HepG2 (cell line): ENCODE data around the gene PCSK2. TPM values are rescaled to one million over a fixed set of nuclear protein-coding genes. Genes with fewer than 3 reads are reported as not detected.

ENCODE experiments used
- ATAC-seq: fragments of 200-7000 bp; cut with Tn5 transposase; 3 replicates; pipeline ENCODE4 v1.9.1; 2020; ENCODE audit warnings: mild to moderate bottlenecking, moderate library complexity
- BruUV-seq: library from RNA; stranded (reverse); fragments of 400-500 nt; replicated peaks from 2 replicates; lab custom pipeline; 2021; lab: Mats Ljungman, UMichigan
- CTCF ChIA-PET: fragments of 300-600 bp; formaldehyde crosslinking; extraction: SDS; loops from one replicate; lab custom pipeline; 2021; ENCODE audit warnings: low total read pairs, inconsistent platforms, low intra/inter-chr PET ratio; lab: Yijun Ruan, JAX
- POLR2A ChIA-PET: fragments of 350-600 bp; sonication (Branson Sonifier 250); formaldehyde crosslinking; loops from one replicate; lab custom pipeline; 2020; ENCODE audit warnings: antibody characterized with exemption, inconsistent platforms; lab: Yijun Ruan, JAX
- DNase-seq: peaks from one replicate; pipeline ENCODE4 v3.0.0-alpha.2; 2015; ENCODE audit warnings: low spot score
- FAIRE-seq: peaks from 3 replicates; lab custom pipeline; 2011; peaks lifted over from hg19 to GRCh38; lab: Jason Lieb, UNC
- H2AFZ ChIP-seq: one replicate; pipeline ENCODE4 v1.6.1; 2011; ENCODE audit warnings: low read length, inconsistent platforms
- H3K27ac ChIP-seq: fragments of 300-600 bp; 3 replicates; pipeline ENCODE4 v1.8.0; 2011; ENCODE audit warnings: mixed run types, mild to moderate bottlenecking, mixed read lengths, low read length, inconsistent platforms; ENCODE audit not compliant: insufficient read depth; ENCODE audit errors: extremely low read length
- H3K27me3 ChIP-seq, 2 experiments: fragments of 200-600 bp in 1 of 2; 2 replicates in 1 of 2; 3 replicates in 1 of 2; pipeline versions ENCODE4 v1.6.0 to v1.8.0; 2011; ENCODE audit warnings: low read length in 2 of 2, mild to moderate bottlenecking in 2 of 2, moderate library complexity in 2 of 2, inconsistent platforms in 1 of 2; ENCODE audit not compliant: insufficient read depth in 2 of 2, control insufficient read depth in 1 of 2
- H3K36me3 ChIP-seq, 2 experiments: fragments of 200-600 bp in 1 of 2; replicated peaks in 1 of 2; 2 replicates in 1 of 2; 3 replicates in 1 of 2; pipeline versions ENCODE4 v1.5.1 to v1.8.0; 2011; ENCODE audit warnings: low read length in 2 of 2, inconsistent platforms in 1 of 2; ENCODE audit not compliant: insufficient read depth in 2 of 2, control insufficient read depth in 1 of 2
- H3K4me1 ChIP-seq: 2 replicates; pipeline ENCODE4 v1.5.1; 2012; ENCODE audit warnings: low read length, inconsistent platforms; ENCODE audit not compliant: insufficient read depth
- H3K4me2 ChIP-seq: 2 replicates; pipeline ENCODE4 v1.6.0; 2011; ENCODE audit warnings: low read depth, low read length, inconsistent platforms
- H3K4me3 ChIP-seq, 3 experiments: fragments of 200-600 bp in 1 of 3; sonication (generic), shearing (Covaris generic) in 1 of 3; replicated peaks in 1 of 3; 2 replicates each; pipeline ENCODE4 v1.5.1; 2011 to 2016; ENCODE audit warnings: low read length in 3 of 3, inconsistent platforms in 2 of 3, low read depth in 2 of 3, mild to moderate bottlenecking in 2 of 3, control low read depth in 1 of 3, mixed read lengths in 1 of 3; ENCODE audit not compliant: insufficient read depth in 1 of 3
- H3K79me2 ChIP-seq: one replicate; pipeline ENCODE4 v1.6.1; 2011; ENCODE audit warnings: low read length, inconsistent platforms; ENCODE audit not compliant: insufficient read depth
- H3K9ac ChIP-seq: 2 replicates; pipeline ENCODE4 v1.6.0; 2011; ENCODE audit warnings: mild to moderate bottlenecking, low read depth, low read length, inconsistent platforms; ENCODE audit not compliant: insufficient read depth
- H3K9me3 ChIP-seq: 2 replicates; pipeline ENCODE4 v1.5.1; 2012; ENCODE audit warnings: mild to moderate bottlenecking, low read length
- H4K20me1 ChIP-seq: 2 replicates; pipeline ENCODE4 v1.6.0; 2011; ENCODE audit warnings: inconsistent platforms, mild to moderate bottlenecking, low read length, moderate library complexity; ENCODE audit not compliant: insufficient read depth
- ASH2L ChIP-seq: fragments of 300-600, 200-600 bp; sonication (generic); IDR thresholded peaks from 2 replicates; pipeline ENCODE4 v1.7.0; 2017; ENCODE audit warnings: low read depth, mild to moderate bottlenecking, moderate library complexity, mixed read lengths, low read length; ENCODE audit not compliant: insufficient read length
- ETV5 ChIP-seq: IDR thresholded peaks from 2 replicates; pipeline ENCODE4 v1.6.1; 2018; ENCODE audit warnings: missing biosample characterization, missing genetic modification reagents, inconsistent platforms, borderline replicate concordance
- FOXC1 ChIP-seq: sonication (generic); formaldehyde crosslinking; IDR thresholded peaks from 2 replicates; pipeline ENCODE4 v1.8.0; 2022; ENCODE audit warnings: mild to moderate bottlenecking, missing genetic modification reagents, borderline replicate concordance
- MAFK ChIP-seq, 2 experiments: IDR thresholded peaks in 1 of 2; conservative IDR thresholded peaks in 1 of 2; 2 replicates each; pipeline ENCODE4 v1.6.1; 2011; ENCODE audit warnings: improper control_type of control experiment in 2 of 2, low read length in 2 of 2
- ONECUT2 ChIP-seq: sonication (generic); formaldehyde crosslinking; IDR thresholded peaks from 2 replicates; pipeline ENCODE4 v1.4.0; 2020; ENCODE audit warnings: missing genetic modification reagents
- ZBTB7B ChIP-seq: sonication (generic); formaldehyde crosslinking; IDR thresholded peaks from 2 replicates; pipeline ENCODE4 v1.4.0; 2020; ENCODE audit warnings: missing genetic modification reagents
- ZNF546 ChIP-seq: sonication (generic); formaldehyde crosslinking; conservative IDR thresholded peaks from 2 replicates; pipeline ENCODE4 v1.8.1; 2023; ENCODE audit warnings: mild to moderate bottlenecking, missing genetic modification reagents
- WGBS: methylation state at CpG from one replicate; pipeline ENCODE4 v1.1.6; 2017; ENCODE audit warnings: low lambda C conversion rate; 5-methylcytosine and 5-hydroxymethylcytosine counted together
- in situ Hi-C: cut with HindIII; loops from 2 replicates; pipeline ENCODE4 v1.10.0; 2017; ENCODE audit warnings: low pct_unique_long_range_greater_than_20kb; ENCODE audit not compliant: extremely low pct_ligation_motif_present
- intact Hi-C: fragments of 100-400 bp; cut with micrococcal nuclease; formaldehyde crosslinking; loops from one replicate; pipeline ENCODE4 v1.10.0; 2022; ENCODE audit not compliant: unreplicated experiment
- polyA plus RNA-seq, 8 experiments: library from polyadenylated mRNA; depleted of rRNA in 3 of 8; stranded (reverse) in 7 of 8; unstranded in 1 of 8; fragments of >200 nt; fragmentation: Illumina TruSeq in 4 of 8; extraction: Trizol in 4 of 8; gene quantifications; 2 replicates each; pipeline versions ENCODE4 v1.2.1 to v1.2.3, GENCODE V29; 2011 to 2016; ENCODE audit warnings: low read depth in 4 of 8, missing spikeins in 1 of 8, mixed read lengths in 1 of 8; ENCODE audit not compliant: insufficient read depth in 1 of 8
- total RNA-seq, 5 experiments: library from RNA; depleted of rRNA; stranded (reverse); fragments of >200 nt; fragmentation: Illumina TruSeq; extraction: Trizol; gene quantifications; 2 replicates each; pipeline ENCODE4 v1.2.3, GENCODE V29; 2016; ENCODE audit warnings: low read depth in 1 of 5
- TF ChIP-seq, protein P1 (sequence below): sonication (generic); formaldehyde crosslinking; IDR thresholded peaks from 2 replicates; pipeline ENCODE4 v1.5.0; 2020; ENCODE audit warnings: missing genetic modification reagents
- TF ChIP-seq, protein P2 (sequence below): fragments of 450-650 bp; IDR thresholded peaks from 2 replicates; pipeline ENCODE4 v1.6.1; 2017
- TF ChIP-seq, protein P3 (sequence below), 2 experiments: fragments of 450-650 bp in 1 of 2; sonication (generic) in 1 of 2; formaldehyde crosslinking in 1 of 2; IDR thresholded peaks; 2 replicates each; pipeline versions ENCODE4 v1.6.1 to v1.8.0; 2016 to 2022; ENCODE audit warnings: antibody characterized with exemption in 1 of 2, mild to moderate bottlenecking in 1 of 2, missing genetic modification reagents in 1 of 2
- TF ChIP-seq, protein P4 (sequence below): sonication (generic); formaldehyde crosslinking; IDR thresholded peaks from 2 replicates; pipeline ENCODE4 v1.4.0; 2020; ENCODE audit warnings: missing genetic modification reagents

PCSK2 gene
- total and polyA plus RNA-seq, 2 of the 13 experiments (the other 11 are each of a cell fraction or from before 2014, with no cell fraction given) = not detected

DNA sequence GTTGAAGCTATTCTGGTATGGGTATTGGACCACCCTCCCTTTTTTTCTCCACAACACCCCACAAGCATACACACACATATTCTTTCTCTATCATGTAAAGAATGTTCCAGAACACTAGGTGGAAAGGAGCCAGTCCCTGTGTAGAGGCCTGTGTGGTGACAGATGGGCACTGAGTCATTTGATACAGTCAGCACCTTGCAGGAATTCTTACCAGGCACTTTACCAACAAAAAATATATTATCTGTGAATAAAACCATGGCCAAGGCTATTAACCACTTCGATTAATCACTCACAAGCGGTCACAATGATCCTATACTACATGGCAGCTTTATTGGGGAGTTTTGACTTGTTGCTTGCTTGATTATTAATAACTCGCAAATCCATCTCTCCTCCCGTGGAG is 154.9 kb downstream of the PCSK2 start:
- Histone ChIP-seq H3K4me1 (no peaks in the 10 kb centered on the region), H3K4me3 (no peak overlapping the region), H2AFZ (no peak overlapping the region), H3K27me3 (peaks cover 0 to 3% of the 10 kb centered on the region in 2 experiments; a peak in 1 of 5 replicates), H4K20me1 (no peaks in the 10 kb centered on the region), H3K4me2 (no peak overlapping the region), H3K79me2 (no peaks in the 10 kb centered on the region), H3K27ac (no peak overlapping the region), H3K9me3 (no peaks in the 10 kb centered on the region), H3K36me3 (no peaks in the 10 kb centered on the region), H3K9ac (no peak overlapping the region)
- BruUV-seq = no TSS peak
- intact Hi-C loops (no loop called here), in situ Hi-C loops (no loop called here)
- DNase-seq = no peak
- POLR2A ChIA-PET = no interaction called here
- no peak for FAIRE-seq
- ATAC-seq = no peak
- CTCF ChIA-PET = no interaction called here
- 18% methylated on average over 4 of the region's 4 CpGs for WGBS
- TF ChIP-seq FOXC1 (CRISPR knock-in tag) = no peak
- TF ChIP-seq, protein P1, sequence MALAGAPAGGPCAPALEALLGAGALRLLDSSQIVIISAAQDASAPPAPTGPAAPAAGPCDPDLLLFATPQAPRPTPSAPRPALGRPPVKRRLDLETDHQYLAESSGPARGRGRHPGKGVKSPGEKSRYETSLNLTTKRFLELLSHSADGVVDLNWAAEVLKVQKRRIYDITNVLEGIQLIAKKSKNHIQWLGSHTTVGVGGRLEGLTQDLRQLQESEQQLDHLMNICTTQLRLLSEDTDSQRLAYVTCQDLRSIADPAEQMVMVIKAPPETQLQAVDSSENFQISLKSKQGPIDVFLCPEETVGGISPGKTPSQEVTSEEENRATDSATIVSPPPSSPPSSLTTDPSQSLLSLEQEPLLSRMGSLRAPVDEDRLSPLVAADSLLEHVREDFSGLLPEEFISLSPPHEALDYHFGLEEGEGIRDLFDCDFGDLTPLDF (CRISPR knock-in tag) = no peak
- TF ChIP-seq ONECUT2 (CRISPR knock-in tag) = no peak
- TF ChIP-seq, protein P2, sequence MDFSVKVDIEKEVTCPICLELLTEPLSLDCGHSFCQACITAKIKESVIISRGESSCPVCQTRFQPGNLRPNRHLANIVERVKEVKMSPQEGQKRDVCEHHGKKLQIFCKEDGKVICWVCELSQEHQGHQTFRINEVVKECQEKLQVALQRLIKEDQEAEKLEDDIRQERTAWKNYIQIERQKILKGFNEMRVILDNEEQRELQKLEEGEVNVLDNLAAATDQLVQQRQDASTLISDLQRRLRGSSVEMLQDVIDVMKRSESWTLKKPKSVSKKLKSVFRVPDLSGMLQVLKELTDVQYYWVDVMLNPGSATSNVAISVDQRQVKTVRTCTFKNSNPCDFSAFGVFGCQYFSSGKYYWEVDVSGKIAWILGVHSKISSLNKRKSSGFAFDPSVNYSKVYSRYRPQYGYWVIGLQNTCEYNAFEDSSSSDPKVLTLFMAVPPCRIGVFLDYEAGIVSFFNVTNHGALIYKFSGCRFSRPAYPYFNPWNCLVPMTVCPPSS = no peak
- no peak for TF ChIP-seq ZNF546 (CRISPR knock-in tag)
- no peak for TF ChIP-seq MAFK (conservative IDR thresholded peaks at IDR 0.05 in 1 of 2, IDR thresholded peaks at IDR 0.05 in 1 of 2; ENCODE audit: low read length in 2 of 2)
- TF ChIP-seq, protein P3, sequence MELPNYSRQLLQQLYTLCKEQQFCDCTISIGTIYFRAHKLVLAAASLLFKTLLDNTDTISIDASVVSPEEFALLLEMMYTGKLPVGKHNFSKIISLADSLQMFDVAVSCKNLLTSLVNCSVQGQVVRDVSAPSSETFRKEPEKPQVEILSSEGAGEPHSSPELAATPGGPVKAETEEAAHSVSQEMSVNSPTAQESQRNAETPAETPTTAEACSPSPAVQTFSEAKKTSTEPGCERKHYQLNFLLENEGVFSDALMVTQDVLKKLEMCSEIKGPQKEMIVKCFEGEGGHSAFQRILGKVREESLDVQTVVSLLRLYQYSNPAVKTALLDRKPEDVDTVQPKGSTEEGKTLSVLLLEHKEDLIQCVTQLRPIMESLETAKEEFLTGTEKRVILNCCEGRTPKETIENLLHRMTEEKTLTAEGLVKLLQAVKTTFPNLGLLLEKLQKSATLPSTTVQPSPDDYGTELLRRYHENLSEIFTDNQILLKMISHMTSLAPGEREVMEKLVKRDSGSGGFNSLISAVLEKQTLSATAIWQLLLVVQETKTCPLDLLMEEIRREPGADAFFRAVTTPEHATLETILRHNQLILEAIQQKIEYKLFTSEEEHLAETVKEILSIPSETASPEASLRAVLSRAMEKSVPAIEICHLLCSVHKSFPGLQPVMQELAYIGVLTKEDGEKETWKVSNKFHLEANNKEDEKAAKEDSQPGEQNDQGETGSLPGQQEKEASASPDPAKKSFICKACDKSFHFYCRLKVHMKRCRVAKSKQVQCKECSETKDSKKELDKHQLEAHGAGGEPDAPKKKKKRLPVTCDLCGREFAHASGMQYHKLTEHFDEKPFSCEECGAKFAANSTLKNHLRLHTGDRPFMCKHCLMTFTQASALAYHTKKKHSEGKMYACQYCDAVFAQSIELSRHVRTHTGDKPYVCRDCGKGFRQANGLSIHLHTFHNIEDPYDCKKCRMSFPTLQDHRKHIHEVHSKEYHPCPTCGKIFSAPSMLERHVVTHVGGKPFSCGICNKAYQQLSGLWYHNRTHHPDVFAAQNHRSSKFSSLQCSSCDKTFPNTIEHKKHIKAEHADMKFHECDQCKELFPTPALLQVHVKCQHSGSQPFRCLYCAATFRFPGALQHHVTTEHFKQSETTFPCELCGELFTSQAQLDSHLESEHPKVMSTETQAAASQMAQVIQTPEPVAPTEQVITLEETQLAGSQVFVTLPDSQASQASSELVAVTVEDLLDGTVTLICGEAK (IDR thresholded peaks at IDR 0.05) = no peak
- TF ChIP-seq, protein P3 (CRISPR knock-in tag; IDR thresholded peaks at IDR 0.05) = no peak
- TF ChIP-seq ASH2L = no peak
- no peak for TF ChIP-seq ZBTB7B (CRISPR knock-in tag)
- TF ChIP-seq ETV5 (CRISPR knock-in tag) = no peak
- TF ChIP-seq, protein P4, sequence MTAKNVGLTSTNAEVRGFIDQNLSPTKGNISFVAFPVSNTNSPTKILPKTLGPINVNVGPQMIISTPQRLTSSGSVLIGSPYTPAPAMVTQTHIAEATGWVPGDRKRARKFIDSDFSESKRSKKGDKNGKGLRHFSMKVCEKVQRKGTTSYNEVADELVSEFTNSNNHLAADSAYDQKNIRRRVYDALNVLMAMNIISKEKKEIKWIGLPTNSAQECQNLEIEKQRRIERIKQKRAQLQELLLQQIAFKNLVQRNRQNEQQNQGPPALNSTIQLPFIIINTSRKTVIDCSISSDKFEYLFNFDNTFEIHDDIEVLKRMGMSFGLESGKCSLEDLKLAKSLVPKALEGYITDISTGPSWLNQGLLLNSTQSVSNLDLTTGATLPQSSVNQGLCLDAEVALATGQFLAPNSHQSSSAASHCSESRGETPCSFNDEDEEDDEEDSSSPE (CRISPR knock-in tag) = no peak
